Measurements from ENCODE around the gene BCOR. TPM values are rescaled to one million over a fixed set of nuclear protein-coding genes. Genes with fewer than 3 reads are reported as not detected.

Gene BCOR
- total and polyA plus RNA-seq, 2 of the 13 experiments (the other 11 are each of a cell fraction or from before 2014, with no cell fraction given) = 14.3 to 15.2 TPM

- TF ChIP-seq THYN1 (CRISPR knock-in tag; IDR thresholded peaks at IDR 0.05; ENCODE audit: borderline replicate concordance, low read depth) (no peak), HMGA1 (CRISPR knock-in tag; conservative IDR thresholded peaks at IDR 0.05) (no peak), CHCHD3 (CRISPR knock-in tag; IDR thresholded peaks at IDR 0.05) (no peak), GTF2F1 (IDR thresholded peaks at IDR 0.05; ENCODE audit: low read length) (no peak), HBP1 (CRISPR knock-in tag; IDR thresholded peaks at IDR 0.05; ENCODE audit: low read depth) (no peak)
These were observed 60.4 kb downstream of the BCOR start (continued) for GRCh38 chrX:40037367-40037766.

DNA sequence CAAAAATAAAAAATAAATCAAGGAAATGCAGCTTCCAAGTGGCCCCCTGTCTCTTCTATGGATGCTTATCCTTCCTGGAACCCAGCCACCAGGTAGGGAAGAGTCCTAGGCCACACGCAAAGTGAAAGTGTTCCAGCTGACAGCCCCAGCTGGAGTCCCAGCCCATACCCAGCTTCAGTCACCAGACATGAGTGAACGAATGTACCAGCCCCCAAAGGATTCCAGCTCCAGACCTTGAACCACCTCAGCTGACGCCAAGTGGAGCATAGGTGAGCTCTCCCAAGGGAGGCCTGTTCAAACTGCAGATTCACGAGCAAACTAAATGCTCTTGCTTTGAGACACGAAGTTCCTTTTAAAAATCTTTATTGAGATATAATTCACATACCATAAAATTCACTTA, 62.0 kb downstream of the BCOR start:
- no peak overlapping the region for H3K4me3 ChIP-seq (replicated peaks in 1 of 3; ENCODE audit: insufficient read depth in 1 of 3, low read depth in 2 of 3, low read length in 3 of 3)
- CTCF ChIA-PET (ENCODE audit: low intra/inter-chr PET ratio, low total read pairs) = no interaction called here
- no peak overlapping the region for H2AFZ ChIP-seq (ENCODE audit: low read length)
- no peak overlapping the region for H3K27ac ChIP-seq (ENCODE audit: extremely low read length, insufficient read depth, low read length)
- H3K4me1 ChIP-seq (ENCODE audit: insufficient read depth, low read length) = peaks cover 11% of the 10 kb centered on the region
- POLR2A ChIA-PET = no interaction called here
- peak; percentile 64; the same call in 2 of the 3 replicates for ATAC-seq
- H3K4me2 ChIP-seq (ENCODE audit: low read depth, low read length) = 0 out of 2 replicates have a peak overlapping the region, but pooled peaks have one; percentile 27
- BruUV-seq (replicated peaks) = no TSS peak
- 0% methylated on average over 2 of the region's 5 CpGs for WGBS (ENCODE audit: low lambda C conversion rate)
- no peaks in the 10 kb centered on the region for H3K36me3 ChIP-seq (replicated peaks in 1 of 2; ENCODE audit: control insufficient read depth in 1 of 2, insufficient read depth in 2 of 2, low read length in 2 of 2)
- in situ Hi-C loops (cut with HindIII; ENCODE audit: extremely low pct_ligation_motif_present, low pct_unique_long_range_greater_than_20kb) (no loop called here), intact Hi-C loops (cut with micrococcal nuclease; ENCODE audit: unreplicated experiment) (no loop called here)
- FAIRE-seq = no peak
- no peak overlapping the region for H3K9ac ChIP-seq (ENCODE audit: insufficient read depth, low read depth, low read length)
- H3K79me2 ChIP-seq (ENCODE audit: insufficient read depth, low read length) = no peaks in the 10 kb centered on the region
- no peaks in the 10 kb centered on the region for H4K20me1 ChIP-seq (ENCODE audit: insufficient read depth, low read length)
- H3K27me3 ChIP-seq (ENCODE audit: control insufficient read depth in 1 of 2, insufficient read depth in 2 of 2, low read length in 2 of 2) = no peaks in the 10 kb centered on the region
- DNase-seq (ENCODE audit: low spot score) = peak; percentile 18
- H3K9me3 ChIP-seq (ENCODE audit: low read length) = no peaks in the 10 kb centered on the region
- TF ChIP-seq ZXDC (CRISPR knock-in tag; IDR thresholded peaks at IDR 0.05) = no peak
- TF ChIP-seq TOE1 (CRISPR knock-in tag; IDR thresholded peaks at IDR 0.05) = no peak
- no peak for TF ChIP-seq ZNF160 (CRISPR knock-in tag; IDR thresholded peaks at IDR 0.05)
- no peak for TF ChIP-seq ZNF713 (CRISPR knock-in tag; IDR thresholded peaks at IDR 0.05)
- TF ChIP-seq ZNF282 (IDR thresholded peaks at IDR 0.05; ENCODE audit: partially characterized antibody) = no peak
- TF ChIP-seq ZNF234 (CRISPR knock-in tag; conservative IDR thresholded peaks at IDR 0.05) = no peak
- no peak for TF ChIP-seq NFE2L1 (CRISPR knock-in tag; IDR thresholded peaks at IDR 0.05; ENCODE audit: borderline replicate concordance)
- peak; percentile 67 for TF ChIP-seq TFAP4 (IDR thresholded peaks at IDR 0.05; ENCODE audit: borderline replicate concordance, low read depth)
- no peak for TF ChIP-seq CERS6 (CRISPR knock-in tag; IDR thresholded peaks at IDR 0.05)
- TF ChIP-seq SOX6 (IDR thresholded peaks at IDR 0.05) = no peak
- no peak for TF ChIP-seq SOX6 (CRISPR knock-in tag; IDR thresholded peaks at IDR 0.05)
- TF ChIP-seq RXRB (CRISPR knock-in tag; IDR thresholded peaks at IDR 0.05; ENCODE audit: borderline replicate concordance) = peak; percentile 68
- peak; percentile 87 for TF ChIP-seq PPARG (CRISPR knock-in tag; conservative IDR thresholded peaks at IDR 0.05)
